Measurements from ENCODE around the gene MAML3.

Gene MAML3

GRCh38 chr4:139736661-139737060, 417.3 kb downstream of the MAML3 start:
- no peaks in the 10 kb centered on the region for H3K9me3 ChIP-seq
- H3K36me3 ChIP-seq, result no peaks in the 10 kb centered on the region
- H3K27me3 ChIP-seq, result peaks cover 10% of the 10 kb centered on the region
- TF ChIP-seq CTCF (IDR thresholded peaks at IDR 0.05), result no peak
- H3K4me1 ChIP-seq (ENCODE audit: control insufficient read depth in 1 of 2, insufficient read depth in 1 of 2, low read depth in 1 of 2, low read length in 1 of 2), result peaks cover 60 to 66% of the 10 kb centered on the region in 2 experiments
- H3K4me3 ChIP-seq (ENCODE audit: low read depth in 1 of 2, low read length in 1 of 2), result peak overlapping the region in 1 of 2 experiments; percentile 19
- H3K27ac ChIP-seq, result peak overlapping the region; percentile 50

- no peak for TF ChIP-seq CTCF (IDR thresholded peaks at IDR 0.05)
- H3K36me3 ChIP-seq, result no peaks in the 10 kb centered on the region
These were observed 417.7 kb downstream of the MAML3 start for GRCh38 chr4:139736274-139736660.

GRCh38 chr4:139735381-139736273, 418.4 kb downstream of the MAML3 start:
- H3K4me3 ChIP-seq (ENCODE audit: low read depth in 1 of 2, low read length in 1 of 2), result peak overlapping the region; percentile 77 to 88
- H3K4me1 ChIP-seq (ENCODE audit: control insufficient read depth in 1 of 2, insufficient read depth in 1 of 2, low read depth in 1 of 2, low read length in 1 of 2), result peaks cover 52 to 56% of the 10 kb centered on the region in 2 experiments
- H3K27me3 ChIP-seq, result peaks cover 10% of the 10 kb centered on the region
- TF ChIP-seq CTCF (IDR thresholded peaks at IDR 0.05), result no peak
- H3K9me3 ChIP-seq, result no peaks in the 10 kb centered on the region
- peak overlapping the region; percentile 50 for H3K27ac ChIP-seq
- H3K36me3 ChIP-seq, result no peaks in the 10 kb centered on the region

More at GRCh38 chr4:139736274-139736660, 417.7 kb downstream of the MAML3 start:
- H3K9me3 ChIP-seq, result no peaks in the 10 kb centered on the region
- H3K27me3 ChIP-seq, result peaks cover 10% of the 10 kb centered on the region
- H3K4me3 ChIP-seq (ENCODE audit: low read depth in 1 of 2, low read length in 1 of 2), result peak overlapping the region; percentile 77 to 88
- peak overlapping the region; percentile 50 for H3K27ac ChIP-seq
- peaks cover 59 to 63% of the 10 kb centered on the region in 2 experiments for H3K4me1 ChIP-seq (ENCODE audit: control insufficient read depth in 1 of 2, insufficient read depth in 1 of 2, low read depth in 1 of 2, low read length in 1 of 2)

GRCh38 chr4:139734875-139735380, 419.1 kb downstream of the MAML3 start:
- H3K9me3 ChIP-seq, result no peaks in the 10 kb centered on the region
- TF ChIP-seq CTCF (IDR thresholded peaks at IDR 0.05), result peak; percentile 81
- H3K36me3 ChIP-seq, result no peaks in the 10 kb centered on the region
- H3K27me3 ChIP-seq, result peaks cover 10% of the 10 kb centered on the region
- H3K27ac ChIP-seq, result peak overlapping the region; percentile 50
- H3K4me1 ChIP-seq (ENCODE audit: control insufficient read depth in 1 of 2, insufficient read depth in 1 of 2, low read depth in 1 of 2, low read length in 1 of 2), result peaks cover 47 to 51% of the 10 kb centered on the region in 2 experiments
- H3K4me3 ChIP-seq (ENCODE audit: low read depth in 1 of 2, low read length in 1 of 2), result peak overlapping the region; percentile 77 to 88

- H3K4me3 ChIP-seq (ENCODE audit: low read depth in 1 of 2, low read length in 1 of 2), result peak overlapping the region; percentile 77 to 88
- TF ChIP-seq CTCF (IDR thresholded peaks at IDR 0.05), result no peak
- H3K4me1 ChIP-seq (ENCODE audit: control insufficient read depth in 1 of 2, insufficient read depth in 1 of 2, low read depth in 1 of 2, low read length in 1 of 2), result peaks cover 47 to 51% of the 10 kb centered on the region in 2 experiments
- peak overlapping the region; percentile 50 for H3K27ac ChIP-seq
- peaks cover 10% of the 10 kb centered on the region for H3K27me3 ChIP-seq
- no peaks in the 10 kb centered on the region for H3K36me3 ChIP-seq
- no peaks in the 10 kb centered on the region for H3K9me3 ChIP-seq
These were observed 419.6 kb downstream of the MAML3 start for GRCh38 chr4:139734201-139734874.
